Left kidney (tissue), 2 donors: ENCODE results near the gene POLR2J2. TPM values are rescaled to one million over a fixed set of nuclear protein-coding genes. Genes with fewer than 3 reads are reported as not detected.
"Not testable (repeated sequence)": the region's sequence is repeated elsewhere in the genome, so short reads cannot be mapped to it uniquely, and the experiment has no call there.

ENCODE experiments used
- DNase-seq: peaks from one replicate; pipeline ENCODE4 v3.0.0-alpha.2; 2013
- polyA plus RNA-seq: library from polyadenylated mRNA; unstranded; fragments of 120-200 nt; gene quantifications from one replicate; pipeline ENCODE4 v1.2.1, GENCODE V29; 2013; ENCODE audit not compliant: insufficient read length

Gene POLR2J2
- polyA plus RNA-seq, 1 donor: 4.4 TPM

DNA sequence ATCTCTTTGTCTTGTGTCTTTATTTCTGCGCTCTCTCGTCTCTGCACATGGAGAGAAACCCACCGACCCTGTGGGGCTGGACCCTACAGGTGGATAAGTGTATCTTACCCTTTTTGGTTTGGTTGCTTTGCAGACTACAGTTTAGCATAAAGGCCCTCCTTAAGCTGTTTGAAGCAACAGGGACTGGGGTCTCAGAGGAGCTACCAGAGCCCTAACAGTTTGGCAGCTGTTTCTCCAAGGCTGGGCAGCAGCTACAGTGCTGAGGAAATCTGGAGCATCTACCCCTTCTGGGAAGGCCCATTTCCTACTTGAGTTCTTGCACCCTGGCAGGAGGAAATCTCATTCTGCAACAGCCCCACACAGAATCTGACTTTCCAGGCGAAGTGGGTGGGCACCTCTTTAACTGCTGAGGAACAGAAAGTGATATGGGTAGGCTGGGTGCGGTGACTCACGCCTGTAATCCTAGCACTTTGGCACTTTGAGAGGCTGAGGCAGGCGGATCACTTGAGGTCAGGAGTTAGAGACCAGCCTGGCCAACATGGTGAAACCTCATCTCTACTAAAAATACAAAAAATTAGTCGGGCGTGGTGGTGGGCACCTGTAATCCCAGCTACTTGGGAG is 2.1 kb upstream of the POLR2J2 start:
- not testable (repeated sequence) for DNase-seq

- DNase-seq: not testable (repeated sequence)
Observed at GRCh38 chr7:102671956-102672307, 469 bp upstream of the POLR2J2 start.

DNA sequence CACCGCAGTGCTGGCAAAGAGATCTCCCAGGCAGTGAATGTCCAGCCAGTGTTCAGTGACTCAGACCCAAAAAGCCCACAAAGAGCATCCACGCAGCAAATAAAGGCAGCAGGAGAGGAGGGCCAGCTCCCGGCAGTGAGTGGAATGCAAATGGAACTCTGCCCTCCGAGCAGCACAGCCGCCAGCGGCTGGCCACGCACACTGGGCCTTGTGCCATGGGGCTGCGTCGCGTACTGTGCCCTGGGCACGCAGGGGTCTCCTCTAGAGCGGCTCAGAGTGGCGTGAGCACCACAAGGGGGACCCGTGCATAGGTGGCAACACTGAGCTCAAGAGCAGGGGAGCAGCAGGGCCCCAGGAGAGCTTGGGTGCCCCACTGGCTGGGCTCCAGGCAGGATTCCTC is 3.9 kb downstream of the POLR2J2 start:
- DNase-seq: not testable (repeated sequence)

- not testable (repeated sequence) for DNase-seq
Observed at GRCh38 chr7:102666850-102667249, 4.6 kb downstream of the POLR2J2 start.

DNA sequence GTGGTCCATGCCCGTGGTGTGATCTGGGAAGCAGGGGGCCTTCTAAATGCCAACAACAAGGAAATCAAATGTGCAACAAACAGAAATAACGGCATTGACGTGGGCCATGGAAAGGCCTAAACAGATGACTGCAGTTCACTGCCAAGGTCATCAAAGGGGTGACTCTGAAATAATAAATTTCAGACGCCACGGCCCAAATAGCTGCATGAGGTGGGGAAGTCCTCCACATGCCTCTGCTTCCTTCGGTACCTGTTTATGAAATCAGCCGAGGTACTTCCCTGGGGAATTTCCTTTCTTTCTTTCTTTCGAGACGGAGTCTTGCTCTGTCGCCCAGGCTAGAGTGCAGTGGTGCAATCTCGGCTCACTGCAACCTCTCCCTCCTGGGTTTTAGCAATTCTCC is 6.7 kb downstream of the POLR2J2 start:
- DNase-seq: not testable (repeated sequence)

GRCh38 chr7:102649924-102650323 is 21.5 kb downstream of the POLR2J2 start, which contains the start of gene SPDYE2B:
Gene SPDYE2B (plus strand): TSS chr7:102650319. CDS start chr7:102652349, 2,030 bp downstream.
- not testable (repeated sequence) for DNase-seq

- not testable (repeated sequence) for DNase-seq
Observed at GRCh38 chr7:102647813-102648212, 23.6 kb downstream of the POLR2J2 start.

DNA sequence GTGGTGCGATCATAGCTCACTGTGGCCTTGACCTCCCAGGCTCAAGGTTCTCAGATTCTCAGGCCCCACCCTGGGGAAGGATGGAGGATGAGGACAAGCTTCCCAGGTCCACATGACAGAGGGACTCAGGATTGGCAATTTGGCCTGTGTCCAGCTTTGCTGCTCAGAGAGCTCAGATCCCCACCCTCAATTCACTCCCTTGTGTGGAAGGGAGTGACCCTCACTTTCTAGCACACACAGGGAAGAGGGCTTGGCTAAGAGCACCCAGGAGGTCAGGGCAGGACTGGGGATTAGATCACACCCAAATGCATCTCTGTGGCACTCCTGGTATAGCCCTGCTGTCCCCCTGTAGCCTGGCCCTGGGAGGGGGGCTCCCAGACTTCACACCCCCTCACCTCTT is 28.1 kb downstream of the POLR2J2 start:
- not testable (repeated sequence) for DNase-seq

DNA sequence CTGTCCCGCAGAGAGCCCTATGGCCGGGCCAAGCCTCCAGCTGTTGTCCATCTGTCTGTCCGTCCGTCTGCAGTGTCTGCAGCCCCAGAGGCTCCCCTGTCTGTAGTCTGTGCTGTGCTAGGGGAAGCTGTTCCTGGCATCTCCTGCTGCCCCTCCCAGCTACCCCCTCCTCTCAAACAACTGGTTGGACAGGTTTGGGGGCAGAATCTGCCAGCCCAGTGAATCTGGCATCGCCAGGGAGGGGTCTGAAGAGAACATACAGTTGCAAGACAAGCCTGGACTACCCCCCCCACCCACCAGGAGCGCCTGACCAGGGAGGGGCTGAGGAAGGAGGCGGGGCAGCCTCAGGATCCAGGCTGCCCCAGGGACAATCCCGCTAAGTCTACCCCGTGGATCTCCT is 28.8 kb downstream of the POLR2J2 start, which contains the start of gene UPK3BL1:
UPK3BL1 (minus strand) TSS at position 101 of the 400 bp plus-strand sequence; CDS start at position 51, 50 bp downstream.
- DNase-seq: not testable (repeated sequence)

- not testable (repeated sequence) for DNase-seq
Observed at GRCh38 chr7:102638848-102639247, 32.6 kb downstream of the POLR2J2 start.

DNA sequence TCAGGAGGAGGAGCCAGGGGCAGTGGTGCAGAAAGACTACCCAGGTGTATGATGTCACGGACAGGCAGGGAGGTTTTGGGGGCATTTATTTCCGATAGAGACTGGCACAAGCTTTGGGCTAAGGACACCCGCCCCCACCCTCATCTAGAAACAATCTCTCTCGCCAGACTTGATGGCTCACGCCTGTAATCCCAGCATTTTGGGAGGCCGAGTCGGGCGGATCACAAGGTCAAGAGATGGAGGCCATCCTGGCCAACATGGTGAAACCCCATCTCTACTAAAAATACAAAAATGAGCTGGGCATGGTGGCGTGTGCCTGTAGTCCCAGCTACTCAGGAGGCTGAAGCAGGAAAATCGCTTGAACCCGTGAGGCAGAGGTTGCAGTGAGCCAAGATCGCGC is 34.5 kb downstream of the POLR2J2 start:
- DNase-seq: not testable (repeated sequence)

DNA sequence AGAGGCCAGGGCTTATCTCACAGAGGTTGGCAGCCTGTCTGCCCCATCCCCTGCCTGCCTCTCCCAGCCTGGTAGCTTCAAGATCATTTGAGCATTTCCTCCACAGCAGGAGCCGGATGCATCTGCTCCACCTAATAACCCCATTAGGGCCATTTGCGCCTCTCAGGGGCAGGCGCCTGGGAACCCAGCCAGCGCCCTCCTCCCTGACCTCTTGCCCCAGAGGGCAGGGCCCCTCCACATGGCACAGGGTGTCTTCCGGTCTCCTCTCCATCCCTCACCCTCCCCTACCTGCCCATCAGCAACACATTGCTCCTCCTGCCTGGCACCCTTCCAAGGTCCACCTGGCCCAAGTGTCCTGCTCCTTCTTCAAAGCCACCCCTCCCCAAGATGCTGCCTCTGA is 36.1 kb downstream of the POLR2J2 start:
- DNase-seq: not testable (repeated sequence)

GRCh38 chr7:102634299-102634698 is 37.2 kb downstream of the POLR2J2 start:
- not testable (repeated sequence) for DNase-seq

GRCh38 chr7:102630622-102631021 is 40.8 kb downstream of the POLR2J2 start:
- DNase-seq: not testable (repeated sequence)

DNA sequence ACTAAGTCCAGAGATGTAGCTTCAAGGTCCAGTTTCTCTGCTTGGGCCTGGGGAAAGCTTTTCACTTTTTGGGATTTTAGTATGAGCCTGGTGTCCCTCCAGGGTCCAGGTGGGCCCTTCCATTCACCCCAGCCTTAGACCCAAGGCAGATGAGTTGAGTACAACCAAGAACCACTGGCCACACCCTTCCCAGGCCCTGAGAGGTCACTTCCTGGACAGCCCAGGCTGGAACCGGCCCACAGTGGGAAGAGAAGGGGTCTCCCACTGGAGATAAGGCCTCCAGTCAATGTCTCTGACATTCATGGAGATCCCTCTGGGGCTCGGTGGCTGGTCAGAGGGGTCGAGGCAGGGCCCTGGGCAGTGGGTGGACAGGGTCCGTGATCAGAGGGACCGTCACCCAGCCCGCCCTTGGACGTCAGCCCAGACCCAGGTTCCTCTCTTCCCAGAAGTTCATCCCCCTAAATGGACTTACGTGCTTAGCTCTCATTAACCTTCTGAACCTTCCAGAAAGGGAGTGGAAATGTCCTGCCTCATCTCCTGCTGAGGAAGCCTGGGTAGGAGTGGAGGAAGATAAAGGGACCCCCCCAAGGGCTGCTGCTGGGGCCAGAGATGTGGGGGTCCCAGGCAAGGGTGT is 44.1 kb downstream of the POLR2J2 start:
- DNase-seq: not testable (repeated sequence)

GRCh38 chr7:102618122-102618521 is 53.3 kb downstream of the POLR2J2 start:
- DNase-seq: not testable (repeated sequence)

GRCh38 chr7:102616507-102617125 is 54.8 kb downstream of the POLR2J2 start, which contains the start of gene RASA4:
Gene RASA4 (minus strand): TSS chr7:102616756. CDS start chr7:102616689, 67 bp downstream.
- DNase-seq: not testable (repeated sequence)

Other genes with a start within 250 kb of the POLR2J2 start
- 17.0 TPM for gene ORAI2, start 238.1 kb downstream of the POLR2J2 start, polyA plus RNA-seq
- 9.1 TPM for gene ALKBH4, start 206.8 kb downstream of the POLR2J2 start, polyA plus RNA-seq
- gene LRWD1, start 206.7 kb downstream of the POLR2J2 start, polyA plus RNA-seq: 17.8 TPM
- gene POLR2J, start 192.7 kb downstream of the POLR2J2 start, polyA plus RNA-seq: 18.7 TPM
- 8.6 TPM for gene RASA4B, start 153.9 kb downstream of the POLR2J2 start, polyA plus RNA-seq
- 18.5 TPM for gene UPK3BL2, start 128.0 kb downstream of the POLR2J2 start, polyA plus RNA-seq
- 14.8 TPM for gene SPDYE2, start 120.4 kb downstream of the POLR2J2 start, polyA plus RNA-seq
- gene POLR2J3, start 99.1 kb downstream of the POLR2J2 start, polyA plus RNA-seq: 91.1 TPM
- 38.8 TPM for gene RASA4, start 54.9 kb downstream of the POLR2J2 start, polyA plus RNA-seq
- gene UPK3BL1, start 28.9 kb downstream of the POLR2J2 start, polyA plus RNA-seq: 23.5 TPM
- gene SPDYE2B, start 21.3 kb downstream of the POLR2J2 start, polyA plus RNA-seq: 3.8 TPM
- gene FAM185A, start 77.3 kb upstream of the POLR2J2 start, polyA plus RNA-seq: 14.0 TPM
- 73.0 TPM for gene LRRC17, start 241.3 kb upstream of the POLR2J2 start, polyA plus RNA-seq